Left lung (tissue), 10 donors: ENCODE measurements around the gene TPTE. TPM values are rescaled to one million over a fixed set of nuclear protein-coding genes. Genes with fewer than 3 reads are reported as not detected.
"Not testable (repeated sequence)": the region's sequence is repeated elsewhere in the genome, so short reads cannot be mapped to it uniquely, and the experiment has no call there.

Experiments
- ATAC-seq: fragments of 200-7000 bp; cut with Tn5 transposase; one replicate; pipeline ENCODE4 v1.9.1; 2020; ENCODE audit warnings: moderate library complexity
- DNase-seq, 4 donors: peaks; one replicate each; pipeline ENCODE4 v3.0.0-alpha.2; 2013 to 2020
- H3K27ac ChIP-seq, 2 donors: fragments of 200-600 bp; sonication (generic) in 1 of 2; one replicate each; pipeline versions ENCODE4 v1.5.0 to v1.8.0; 2020 to 2021
- H3K27me3 ChIP-seq, 2 donors: fragments of 200-600 bp; sonication (generic) in 1 of 2; one replicate each; pipeline versions ENCODE4 v1.5.0 to v1.8.0; 2020 to 2021
- H3K36me3 ChIP-seq, 2 donors: fragments of 200-600 bp; sonication (generic) in 1 of 2; one replicate each; pipeline versions ENCODE4 v1.5.0 to v1.8.0; 2020 to 2021
- H3K4me1 ChIP-seq, 2 donors: fragments of 200-600 bp; one replicate each; pipeline ENCODE4 v1.8.0; 2021
- H3K4me3 ChIP-seq, 2 donors: fragments of 200-600 bp; sonication (generic) in 1 of 2; one replicate each; pipeline versions ENCODE4 v1.5.0 to v1.8.0; 2020 to 2021; ENCODE audit warnings: mild to moderate bottlenecking in 1 of 2
- H3K9me3 ChIP-seq, 2 donors: fragments of 200-600 bp; sonication (generic) in 1 of 2; one replicate each; pipeline versions ENCODE4 v1.5.0 to v1.8.0; 2020 to 2021
- intact Hi-C, 2 donors: fragments of 100-400 bp; cut with DNase I; formaldehyde crosslinking; loops; one replicate each; pipeline versions ENCODE4 v1.11.2 to v1.14.2; 2022
- polyA plus RNA-seq, 6 donors: library from polyadenylated mRNA; unstranded; fragments of 120-200 nt; gene quantifications; one replicate each; pipeline ENCODE4 v1.2.1, GENCODE V29; 2013; ENCODE audit not compliant: insufficient read length in 6 of 6
- total RNA-seq, 2 donors: library from RNA; stranded (reverse); fragmentation: NEBNext Ultra II Directional; extraction: Animal tissue kit (Norgen Biotek cat#: 25700); gene quantifications; one replicate each; pipeline ENCODE4 v1.2.1, GENCODE V29; 2021
- TF ChIP-seq, protein P1 (sequence below), 2 donors: fragments of 200-600 bp; sonication (generic) in 1 of 2; IDR thresholded peaks; one replicate each; pipeline versions ENCODE4 v1.5.0 to v1.8.0; 2021; ENCODE audit warnings: antibody characterized with exemption in 2 of 2
- donor health status: DM: no; HTN: yes; CAD: no.
- donor health status: DM: no; HTN: no; CAD: no.

TPTE gene
- total and polyA plus RNA-seq, 8 donors = 0.07 to 0.10 TPM; not detected in 6

DNA sequence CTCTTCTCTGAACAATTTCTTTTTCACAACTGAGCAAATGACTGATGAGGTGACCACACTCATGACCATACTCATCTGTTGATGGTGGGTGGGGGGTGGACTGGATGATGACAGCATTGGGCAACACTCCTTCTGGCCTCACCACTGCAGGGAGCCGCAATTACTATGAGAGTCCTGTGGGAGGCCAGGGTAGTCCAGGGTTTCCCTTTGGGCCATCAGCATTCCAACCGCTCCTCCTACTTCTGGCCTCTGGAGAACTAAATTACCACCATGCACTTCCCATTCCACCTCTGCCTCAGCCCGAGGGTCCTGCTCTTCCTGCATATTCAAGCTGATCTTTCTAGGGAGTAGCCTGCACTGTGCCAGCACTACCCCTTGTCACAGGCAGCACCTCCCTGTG lies 94.7 kb downstream of the TPTE start:
- H3K27me3 ChIP-seq, ATAC-seq, H3K4me3 ChIP-seq, DNase-seq, H3K4me1 ChIP-seq, H3K27ac ChIP-seq, H3K36me3 ChIP-seq, intact Hi-C loops: not testable (repeated sequence)
- H3K9me3 ChIP-seq = peaks cover 0 to 64% of the 10 kb centered on the region in 2 donors

DNA sequence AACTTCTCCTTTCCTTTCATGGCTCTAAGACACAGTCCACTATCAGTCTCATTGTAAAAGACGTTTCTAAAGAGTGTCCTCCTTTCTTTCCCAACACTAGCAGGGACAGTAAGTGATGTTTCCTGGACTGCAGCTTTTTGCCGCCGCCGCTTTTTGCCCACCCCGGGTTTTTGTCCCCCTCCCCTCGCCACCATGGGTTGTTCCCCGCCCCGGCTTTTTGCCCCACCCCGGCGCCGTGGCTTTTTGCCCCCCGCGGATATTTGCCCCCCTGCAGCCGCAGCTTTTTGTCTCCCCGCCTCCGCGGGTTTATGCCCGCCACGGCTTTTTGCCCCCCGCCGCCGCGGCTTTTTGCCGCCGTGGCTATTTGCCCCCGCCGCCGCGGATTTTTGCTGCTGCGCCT lies 95.2 kb downstream of the TPTE start:
- TF ChIP-seq, protein P1, sequence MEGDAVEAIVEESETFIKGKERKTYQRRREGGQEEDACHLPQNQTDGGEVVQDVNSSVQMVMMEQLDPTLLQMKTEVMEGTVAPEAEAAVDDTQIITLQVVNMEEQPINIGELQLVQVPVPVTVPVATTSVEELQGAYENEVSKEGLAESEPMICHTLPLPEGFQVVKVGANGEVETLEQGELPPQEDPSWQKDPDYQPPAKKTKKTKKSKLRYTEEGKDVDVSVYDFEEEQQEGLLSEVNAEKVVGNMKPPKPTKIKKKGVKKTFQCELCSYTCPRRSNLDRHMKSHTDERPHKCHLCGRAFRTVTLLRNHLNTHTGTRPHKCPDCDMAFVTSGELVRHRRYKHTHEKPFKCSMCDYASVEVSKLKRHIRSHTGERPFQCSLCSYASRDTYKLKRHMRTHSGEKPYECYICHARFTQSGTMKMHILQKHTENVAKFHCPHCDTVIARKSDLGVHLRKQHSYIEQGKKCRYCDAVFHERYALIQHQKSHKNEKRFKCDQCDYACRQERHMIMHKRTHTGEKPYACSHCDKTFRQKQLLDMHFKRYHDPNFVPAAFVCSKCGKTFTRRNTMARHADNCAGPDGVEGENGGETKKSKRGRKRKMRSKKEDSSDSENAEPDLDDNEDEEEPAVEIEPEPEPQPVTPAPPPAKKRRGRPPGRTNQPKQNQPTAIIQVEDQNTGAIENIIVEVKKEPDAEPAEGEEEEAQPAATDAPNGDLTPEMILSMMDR (IDR thresholded peaks at IDR 0.05) = no peak
- ATAC-seq = no peak
- DNase-seq = peak in 1 of 4 donors; percentile 80

DNA sequence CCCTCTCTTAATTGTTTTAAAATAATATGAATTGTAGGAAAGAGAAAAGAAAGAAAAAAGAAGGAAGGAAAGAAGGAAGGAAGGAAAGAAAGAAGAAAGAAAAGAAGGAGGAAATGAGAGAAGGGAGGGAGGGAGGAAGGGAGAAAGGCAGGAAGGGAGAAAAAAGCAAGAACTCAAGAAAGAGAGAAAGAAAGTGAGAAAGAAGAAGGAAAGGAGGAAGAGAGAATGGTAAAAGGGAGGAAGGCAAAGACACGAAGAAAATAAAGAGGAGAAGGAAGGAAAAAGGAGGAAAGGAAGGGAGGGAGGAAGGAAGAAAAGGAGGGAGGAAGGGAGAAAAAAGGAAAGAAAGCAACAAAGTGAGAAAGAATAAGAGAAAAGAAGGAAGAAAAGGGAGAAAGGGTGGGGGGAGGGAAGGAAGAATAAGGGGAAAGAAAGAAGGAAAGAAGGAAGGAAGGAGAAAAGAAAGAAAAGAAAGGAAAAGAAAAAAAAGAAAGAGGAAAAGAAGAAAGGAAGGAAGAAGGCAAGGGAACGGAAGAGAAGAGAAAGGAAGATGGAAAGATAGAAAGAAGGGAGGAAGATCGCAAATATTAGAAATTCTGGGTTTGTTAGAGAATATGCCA lies 95.9 kb downstream of the TPTE start:
- H3K4me3 ChIP-seq, DNase-seq, H3K4me1 ChIP-seq, H3K27ac ChIP-seq, H3K36me3 ChIP-seq, intact Hi-C loops, H3K27me3 ChIP-seq, ATAC-seq: not testable (repeated sequence)
- peaks cover 0 to 67% of the 10 kb centered on the region in 2 donors for H3K9me3 ChIP-seq

More for the DNA sequence above, 95.2 kb downstream of the TPTE start:
- Histone ChIP-seq H3K27me3 (no peaks in the 10 kb centered on the region), H3K4me3 (no peak overlapping the region), H3K27ac (no peak overlapping the region), H3K9me3 (peaks cover 0 to 64% of the 10 kb centered on the region in 2 donors), H3K4me1 (no peaks in the 10 kb centered on the region), H3K36me3 (no peaks in the 10 kb centered on the region)
- intact Hi-C loops = no loop called here

DNA sequence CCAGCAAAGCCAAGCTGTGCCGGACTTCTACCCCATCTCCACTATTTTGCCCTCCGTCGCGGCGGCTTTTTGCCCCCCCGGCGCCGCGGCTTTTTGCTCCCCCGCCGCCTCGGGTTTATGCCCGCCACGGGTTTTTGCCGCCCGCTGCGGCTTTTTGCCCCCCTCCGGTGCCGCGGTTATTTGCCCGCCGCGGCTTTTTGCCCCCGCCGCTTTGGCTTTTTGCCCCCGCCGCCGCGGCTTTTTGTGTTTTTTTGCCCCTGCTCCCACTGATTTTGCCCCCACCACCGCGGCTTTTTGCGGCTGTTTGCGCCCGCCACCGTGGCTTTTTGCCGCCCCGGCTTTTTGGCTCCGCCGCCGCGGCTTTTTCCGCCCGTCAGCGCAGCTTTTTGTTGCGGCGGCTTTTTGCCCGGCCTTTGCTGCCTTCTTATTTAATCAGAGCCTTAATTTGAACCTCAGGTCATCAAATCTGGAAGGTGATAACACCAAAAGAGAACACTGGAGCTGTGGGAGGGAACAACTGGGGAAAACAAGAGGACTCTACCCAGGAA lies 106.0 kb downstream of the TPTE start:
- TF ChIP-seq, protein P1 (IDR thresholded peaks at IDR 0.05) = no peak
- no peak for ATAC-seq

DNA sequence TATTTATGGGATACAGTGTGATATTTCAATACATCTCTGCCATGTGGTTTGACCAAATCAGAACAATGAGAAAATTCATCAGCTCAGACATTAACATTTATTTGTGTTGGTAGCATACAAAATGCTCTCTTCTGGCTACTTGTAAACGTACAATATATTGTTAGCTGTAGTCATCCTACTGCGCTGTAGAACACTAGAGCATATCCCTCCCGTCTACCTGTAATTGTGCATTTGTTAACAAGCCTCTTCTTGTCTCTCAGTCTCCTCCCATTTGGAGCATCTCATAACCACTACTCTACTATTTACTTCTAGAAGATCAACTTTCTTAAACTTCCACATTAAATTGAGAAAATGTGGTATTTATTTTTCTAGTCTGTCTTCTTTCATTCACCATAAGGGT lies 107.9 kb downstream of the TPTE start:
- ATAC-seq, intact Hi-C loops, H3K27me3 ChIP-seq, H3K4me1 ChIP-seq, H3K36me3 ChIP-seq, DNase-seq, H3K4me3 ChIP-seq, H3K27ac ChIP-seq: not testable (repeated sequence)
- H3K9me3 ChIP-seq = peaks cover 0 to 60% of the 10 kb centered on the region in 2 donors

More for the DNA sequence above, 106.0 kb downstream of the TPTE start:
- no peak overlapping the region for H3K27ac ChIP-seq
- peaks cover 0 to 62% of the 10 kb centered on the region in 2 donors for H3K9me3 ChIP-seq
- H3K27me3 ChIP-seq = peaks cover 0 to 7% of the 10 kb centered on the region in 2 donors
- peak in 1 of 4 donors; percentile 83 for DNase-seq
- no peak overlapping the region for H3K4me3 ChIP-seq
- no peaks in the 10 kb centered on the region for H3K4me1 ChIP-seq
- H3K36me3 ChIP-seq = no peaks in the 10 kb centered on the region
- intact Hi-C loops = no loop called here

DNA sequence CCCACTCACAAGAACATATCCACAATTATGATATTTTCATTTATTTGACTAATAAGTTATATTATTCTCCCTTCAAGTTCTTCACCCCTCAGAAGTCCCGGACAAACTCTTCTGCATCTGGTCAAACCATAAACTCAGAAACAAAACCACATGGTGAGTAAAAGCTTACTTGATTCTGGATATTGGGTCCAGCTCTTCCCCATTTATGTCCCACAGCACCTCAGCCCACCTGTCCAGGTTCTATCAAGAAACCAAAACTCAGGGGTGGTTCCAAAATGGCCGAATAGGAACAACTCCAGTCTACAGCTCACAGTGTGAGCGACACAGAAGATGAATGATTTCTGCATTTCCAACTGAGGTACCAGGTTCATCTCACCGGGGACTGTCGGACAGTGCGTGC lies 109.4 kb downstream of the TPTE start:
- H3K27me3 ChIP-seq, intact Hi-C loops, H3K36me3 ChIP-seq, ATAC-seq, H3K27ac ChIP-seq, DNase-seq, H3K4me3 ChIP-seq, H3K4me1 ChIP-seq: not testable (repeated sequence)
- H3K9me3 ChIP-seq = peaks cover 0 to 68% of the 10 kb centered on the region in 2 donors

DNA sequence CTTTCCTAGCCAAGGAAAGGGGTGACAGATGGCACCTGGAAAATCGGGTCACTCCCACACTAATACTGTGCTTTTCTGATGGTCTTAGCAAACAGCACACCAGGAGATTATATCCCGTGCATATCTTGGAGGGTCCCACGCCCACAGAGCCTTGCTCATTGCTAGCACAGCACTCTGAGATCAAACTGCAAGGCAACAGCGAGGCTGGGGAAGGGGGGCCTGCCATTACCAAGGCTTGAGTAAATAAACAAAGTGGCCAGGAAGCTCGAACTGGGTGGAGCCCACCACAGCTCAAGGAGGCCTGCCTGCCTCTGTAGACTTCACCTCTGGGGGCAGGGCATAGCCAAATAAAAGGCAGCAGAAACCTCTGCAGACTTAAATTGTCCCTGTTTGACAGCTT lies 109.9 kb downstream of the TPTE start:
- peaks cover 0 to 69% of the 10 kb centered on the region in 2 donors for H3K9me3 ChIP-seq
- H3K27ac ChIP-seq, intact Hi-C loops, H3K27me3 ChIP-seq, DNase-seq, H3K4me3 ChIP-seq, H3K36me3 ChIP-seq, H3K4me1 ChIP-seq, ATAC-seq: not testable (repeated sequence)

DNA sequence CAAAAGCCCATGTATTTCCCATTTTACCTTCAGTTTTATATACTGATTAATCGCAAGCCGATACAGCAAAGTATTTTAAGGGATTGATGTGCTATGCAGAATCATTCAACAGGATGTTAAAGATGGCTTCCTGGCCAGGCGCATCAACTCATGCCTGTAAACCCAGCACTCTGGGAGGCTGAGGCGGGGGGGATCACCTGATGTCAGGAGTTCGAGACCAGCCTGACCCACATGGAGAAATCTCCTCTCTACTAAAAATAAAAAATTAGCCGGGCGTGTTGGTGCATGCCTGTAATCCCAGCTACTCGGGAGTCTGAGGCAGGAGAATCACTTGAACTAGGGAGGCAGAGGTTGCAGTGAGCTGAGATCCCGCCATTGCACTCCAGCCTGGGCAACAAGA lies 116.8 kb downstream of the TPTE start:
- H3K4me1 ChIP-seq, ATAC-seq, H3K27ac ChIP-seq, H3K36me3 ChIP-seq, H3K4me3 ChIP-seq, intact Hi-C loops, H3K27me3 ChIP-seq, DNase-seq: not testable (repeated sequence)
- peaks cover 0 to 76% of the 10 kb centered on the region in 2 donors for H3K9me3 ChIP-seq
